Fibroblast of upper back skin (primary cell): ENCODE data around the gene SRP68.

Source experiments
- DNase-seq: peaks from one replicate; pipeline ENCODE4 v3.0.0-alpha.2; 2013

Gene SRP68

GRCh38 chr17:75996665-75997590 is 75.4 kb downstream of the SRP68 start:
- DNase-seq = peak; percentile 61

DNA sequence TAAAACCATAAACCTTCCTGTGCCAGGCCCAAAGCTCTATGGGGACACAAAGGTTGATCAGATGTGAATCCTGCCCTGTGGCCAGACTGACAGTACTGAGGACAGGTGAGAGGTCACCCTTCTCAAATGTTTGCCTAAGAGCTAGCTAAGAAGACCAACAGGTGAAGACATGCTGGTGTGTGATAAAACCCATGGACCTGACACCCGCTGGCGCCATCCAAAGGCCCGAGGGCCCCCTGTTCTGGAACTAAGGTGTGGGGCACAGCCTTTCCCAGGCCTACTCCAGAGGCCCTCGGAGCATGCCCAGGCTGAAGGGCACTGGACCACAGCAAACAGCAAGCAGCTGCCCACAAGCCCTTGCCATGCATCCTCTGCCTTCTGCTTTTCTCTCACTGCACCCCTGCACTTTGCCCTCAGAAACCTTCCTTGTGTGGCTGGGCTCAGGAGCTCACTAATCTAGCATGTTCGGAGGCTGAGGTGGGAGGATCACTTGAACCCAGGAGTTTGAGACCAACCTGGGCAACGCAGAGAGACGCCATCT is 76.9 kb downstream of the SRP68 start:
- no peak for DNase-seq

- DNase-seq = no peak
These were observed 77.4 kb downstream of the SRP68 start for GRCh38 chr17:75994802-75995370.

GRCh38 chr17:75991396-75991795 is 80.9 kb downstream of the SRP68 start:
- no peak for DNase-seq
